Measurements from ENCODE around the gene TMEM101. TPM values are rescaled to one million over a fixed set of nuclear protein-coding genes. Genes with fewer than 3 reads are reported as not detected.
"Not testable (repeated sequence)": the region's sequence is repeated elsewhere in the genome, so short reads cannot be mapped to it uniquely, and the experiment has no call there.

The TMEM101 gene
- total and polyA plus RNA-seq, 8 donors = 29.7 to 49.4 (median 43.4) TPM

- intact Hi-C loops (cut with DNase I) = no loop called here
- peaks cover 0 to 75% of the 10 kb centered on the region in 2 donors for H3K36me3 ChIP-seq
Observed at GRCh38 chr17:44061446-44061845, 46.7 kb upstream of the TMEM101 start.

DNA sequence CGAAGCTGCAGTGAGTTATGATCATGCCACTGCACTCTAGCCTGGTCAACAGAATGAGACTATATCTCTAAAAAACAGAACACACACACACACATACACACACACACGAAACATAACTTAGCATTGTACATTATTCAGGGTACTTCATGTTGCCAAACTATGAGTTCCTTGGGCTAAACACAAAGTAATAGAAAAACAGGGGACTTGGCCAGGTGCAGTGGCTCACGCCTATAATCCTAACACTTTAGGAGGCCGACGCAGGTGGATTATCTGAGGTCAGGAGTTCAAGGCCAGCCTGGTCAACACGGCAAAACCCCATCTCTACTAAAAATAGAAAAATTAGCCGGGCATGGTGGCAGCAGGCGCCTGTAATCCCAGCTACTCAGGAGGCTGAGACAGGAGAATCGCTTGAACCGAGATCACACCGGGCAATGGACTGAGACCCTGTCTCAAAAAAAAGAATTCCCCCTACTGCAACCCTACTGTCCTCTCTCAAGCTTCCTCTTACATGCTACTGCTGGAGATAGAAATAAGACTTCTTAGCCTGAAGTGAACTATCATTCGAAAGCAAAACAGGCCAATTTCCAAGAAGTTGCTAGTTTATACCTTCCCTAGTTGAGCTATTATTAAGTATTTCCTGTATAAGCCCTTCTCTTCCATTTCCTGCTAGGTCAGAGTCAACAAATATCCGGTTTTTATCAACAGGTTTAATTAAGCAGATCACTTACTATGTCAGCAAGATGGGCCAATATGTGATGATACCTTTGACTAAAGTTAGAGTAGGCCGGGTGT, 44.5 kb upstream of the TMEM101 start:
- H3K9me3 ChIP-seq = no peaks in the 10 kb centered on the region
- TF ChIP-seq, protein P1, sequence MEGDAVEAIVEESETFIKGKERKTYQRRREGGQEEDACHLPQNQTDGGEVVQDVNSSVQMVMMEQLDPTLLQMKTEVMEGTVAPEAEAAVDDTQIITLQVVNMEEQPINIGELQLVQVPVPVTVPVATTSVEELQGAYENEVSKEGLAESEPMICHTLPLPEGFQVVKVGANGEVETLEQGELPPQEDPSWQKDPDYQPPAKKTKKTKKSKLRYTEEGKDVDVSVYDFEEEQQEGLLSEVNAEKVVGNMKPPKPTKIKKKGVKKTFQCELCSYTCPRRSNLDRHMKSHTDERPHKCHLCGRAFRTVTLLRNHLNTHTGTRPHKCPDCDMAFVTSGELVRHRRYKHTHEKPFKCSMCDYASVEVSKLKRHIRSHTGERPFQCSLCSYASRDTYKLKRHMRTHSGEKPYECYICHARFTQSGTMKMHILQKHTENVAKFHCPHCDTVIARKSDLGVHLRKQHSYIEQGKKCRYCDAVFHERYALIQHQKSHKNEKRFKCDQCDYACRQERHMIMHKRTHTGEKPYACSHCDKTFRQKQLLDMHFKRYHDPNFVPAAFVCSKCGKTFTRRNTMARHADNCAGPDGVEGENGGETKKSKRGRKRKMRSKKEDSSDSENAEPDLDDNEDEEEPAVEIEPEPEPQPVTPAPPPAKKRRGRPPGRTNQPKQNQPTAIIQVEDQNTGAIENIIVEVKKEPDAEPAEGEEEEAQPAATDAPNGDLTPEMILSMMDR (IDR thresholded peaks at IDR 0.05) = no peak
- peaks cover 0 to 94% of the 10 kb centered on the region in 2 donors for H3K36me3 ChIP-seq
- no peaks in the 10 kb centered on the region for H3K27me3 ChIP-seq
- intact Hi-C loops (cut with DNase I) = no loop called here
- H3K4me1 ChIP-seq = peaks cover 0 to 13% of the 10 kb centered on the region in 2 donors
- no peak for ATAC-seq
- no peak overlapping the region for H3K27ac ChIP-seq
- no peak for DNase-seq
- no peak overlapping the region for H3K4me3 ChIP-seq

More at GRCh38 chr17:44061446-44061845, 46.7 kb upstream of the TMEM101 start:
- ATAC-seq (no peak), DNase-seq (no peak)
- H3K4me1 ChIP-seq = peaks cover 5 to 31% of the 10 kb centered on the region in 2 donors
- H3K4me3 ChIP-seq = no peak overlapping the region
- no peak overlapping the region for H3K27ac ChIP-seq
- no peaks in the 10 kb centered on the region for H3K27me3 ChIP-seq
- TF ChIP-seq, protein P1 (IDR thresholded peaks at IDR 0.05) = no peak
- no peaks in the 10 kb centered on the region for H3K9me3 ChIP-seq

DNA sequence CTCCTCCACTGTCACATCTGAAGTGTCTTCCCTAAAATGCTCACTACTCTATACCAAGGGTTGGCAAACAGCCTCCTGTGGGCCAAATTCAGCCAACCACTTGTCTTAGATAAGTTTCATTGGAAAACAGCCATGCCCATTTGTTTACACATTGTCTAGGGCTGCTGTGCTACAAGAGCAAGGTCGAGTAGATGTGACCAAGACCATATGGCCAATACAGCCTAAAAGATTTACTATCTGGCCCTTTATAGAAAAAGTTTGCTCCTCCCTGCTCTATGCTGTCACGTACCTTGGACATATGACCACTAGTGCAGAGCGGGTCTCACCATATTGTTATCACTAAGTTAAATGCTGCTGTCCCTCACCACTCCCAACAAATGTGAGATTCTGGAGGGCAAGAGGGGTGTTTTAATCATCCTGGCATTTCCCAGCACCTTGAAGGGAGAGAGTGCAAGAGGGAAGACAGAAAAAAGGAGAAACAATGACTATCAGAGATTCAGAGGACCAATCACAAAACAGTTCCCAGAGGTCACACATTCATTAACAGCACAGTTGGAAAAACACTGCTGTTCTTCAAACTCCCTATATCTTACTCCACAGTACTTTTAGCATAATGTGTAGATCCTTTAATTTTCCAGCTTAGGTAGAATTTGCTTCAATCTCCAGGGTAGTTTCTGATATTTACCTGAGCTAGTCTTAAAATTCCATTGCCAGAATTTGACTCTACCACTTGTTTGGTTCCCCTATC, 38.5 kb upstream of the TMEM101 start:
- intact Hi-C loops (cut with DNase I) = no loop called here
- H3K36me3 ChIP-seq = peaks cover 0 to 95% of the 10 kb centered on the region in 2 donors
- peak; percentile 78 for ATAC-seq
- DNase-seq = no peak
- H3K4me1 ChIP-seq = peaks cover 2 to 15% of the 10 kb centered on the region in 2 donors
- no peaks in the 10 kb centered on the region for H3K27me3 ChIP-seq
- H3K9me3 ChIP-seq = no peaks in the 10 kb centered on the region
- TF ChIP-seq, protein P1 (IDR thresholded peaks at IDR 0.05) = no peak
- no peak overlapping the region for H3K27ac ChIP-seq
- H3K4me3 ChIP-seq = no peak overlapping the region

- Histone ChIP-seq H3K27me3 (no peaks in the 10 kb centered on the region), H3K27ac (no peak overlapping the region), H3K9me3 (no peaks in the 10 kb centered on the region), H3K4me1 (peaks cover 4 to 27% of the 10 kb centered on the region in 2 donors), H3K4me3 (no peak overlapping the region), H3K36me3 (peaks cover 0 to 83% of the 10 kb centered on the region in 2 donors)
- ATAC-seq = no peak
- DNase-seq = no peak
- intact Hi-C loops (cut with DNase I) = no loop called here
- TF ChIP-seq, protein P1 (IDR thresholded peaks at IDR 0.05) = no peak
Observed at GRCh38 chr17:44049294-44050060, 34.7 kb upstream of the TMEM101 start.

DNA sequence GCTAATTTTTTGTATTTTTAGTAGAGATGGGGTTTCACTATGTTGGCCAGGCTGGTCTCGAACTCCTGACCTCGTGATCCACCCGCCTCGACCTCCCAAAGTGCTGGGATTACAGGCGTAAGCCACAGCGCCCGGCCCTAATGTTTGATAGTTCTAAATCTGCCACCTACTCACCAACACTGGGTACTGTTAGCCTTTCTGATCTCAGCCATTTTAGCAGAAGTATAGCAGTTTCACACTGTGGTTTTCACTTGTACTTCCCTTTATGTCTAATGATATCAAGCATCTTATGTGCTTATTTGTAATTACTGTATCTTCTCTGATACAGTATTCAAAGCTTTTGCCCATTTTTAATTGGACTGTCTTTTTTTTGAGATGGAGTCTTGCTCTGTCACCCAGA, 32.1 kb upstream of the TMEM101 start:
- ATAC-seq; H3K9me3 ChIP-seq; DNase-seq; intact Hi-C loops (cut with DNase I); H3K27ac ChIP-seq; H3K27me3 ChIP-seq; H3K4me3 ChIP-seq: not testable (repeated sequence)
- Histone ChIP-seq H3K36me3 (peaks cover 0 to 58% of the 10 kb centered on the region in 2 donors), H3K4me1 (peaks cover 12 to 35% of the 10 kb centered on the region in 2 donors)
